ENCODE data around the gene GGTA1. TPM values are rescaled to one million over a fixed set of nuclear protein-coding genes. Genes with fewer than 3 reads are reported as not detected.
"Not testable (repeated sequence)": the region's sequence is repeated elsewhere in the genome, so short reads cannot be mapped to it uniquely, and the experiment has no call there.

GGTA1 gene
- total and polyA plus RNA-seq, 4 donors = 4.5 to 12.0 (median 6.2) TPM

GRCh38 chr9:121437891-121438290 lies 61.8 kb downstream of the GGTA1 start:
- Histone ChIP-seq H3K27me3 (ENCODE audit: control insufficient read depth, insufficient read depth, low read length) (no peaks in the 10 kb centered on the region), H3K4me3 (ENCODE audit: low read depth, low read length) (no peak overlapping the region), H3K27ac (ENCODE audit: low read depth, low read length) (no peak overlapping the region), H3K9me3 (ENCODE audit: control insufficient read depth, insufficient read depth, low read length) (no peaks in the 10 kb centered on the region), H3K36me3 (ENCODE audit: control insufficient read depth, insufficient read depth, low read length) (no peaks in the 10 kb centered on the region), H3K4me1 (ENCODE audit: control insufficient read depth, insufficient read depth, low read length) (no peaks in the 10 kb centered on the region)
- WGBS (ENCODE audit: insufficient coverage) = no CpG with 5 or more reads among the region's 3 CpGs
- no peak for DNase-seq (ENCODE audit: low read depth in 4 of 6, low spot score in 6 of 6)

DNA sequence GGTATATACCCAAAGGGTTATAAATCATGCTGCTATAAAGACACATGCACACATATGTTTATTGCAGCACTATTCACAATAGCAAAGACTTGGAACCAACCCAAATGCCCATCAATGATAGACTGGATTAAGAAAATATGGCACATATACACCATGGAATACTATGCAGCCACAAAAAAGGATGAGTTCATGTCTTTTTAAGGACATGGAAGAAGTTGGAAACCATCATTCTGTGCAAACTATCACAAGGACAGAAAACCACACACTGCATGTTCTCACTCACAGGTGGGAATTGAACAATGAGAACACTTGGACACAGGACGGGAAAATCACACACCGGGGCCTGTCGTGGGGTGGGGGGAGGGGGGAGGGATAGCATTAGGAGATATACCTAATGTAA lies 62.6 kb downstream of the GGTA1 start:
- WGBS (ENCODE audit: insufficient coverage) = no CpG with 5 or more reads among the region's 3 CpGs
- H3K27ac ChIP-seq (ENCODE audit: low read depth, low read length); DNase-seq (ENCODE audit: low read depth in 4 of 6, low spot score in 6 of 6); H3K36me3 ChIP-seq (ENCODE audit: control insufficient read depth, insufficient read depth, low read length); H3K4me1 ChIP-seq (ENCODE audit: control insufficient read depth, insufficient read depth, low read length); H3K4me3 ChIP-seq (ENCODE audit: low read depth, low read length); H3K9me3 ChIP-seq (ENCODE audit: control insufficient read depth, insufficient read depth, low read length); H3K27me3 ChIP-seq (ENCODE audit: control insufficient read depth, insufficient read depth, low read length): not testable (repeated sequence)

GRCh38 chr9:121434969-121435368 lies 64.7 kb downstream of the GGTA1 start:
- H3K36me3 ChIP-seq (ENCODE audit: control insufficient read depth, insufficient read depth, low read length) = no peaks in the 10 kb centered on the region
- H3K9me3 ChIP-seq (ENCODE audit: control insufficient read depth, insufficient read depth, low read length) = no peaks in the 10 kb centered on the region
- no peaks in the 10 kb centered on the region for H3K27me3 ChIP-seq (ENCODE audit: control insufficient read depth, insufficient read depth, low read length)
- H3K4me1 ChIP-seq (ENCODE audit: control insufficient read depth, insufficient read depth, low read length) = no peaks in the 10 kb centered on the region
- DNase-seq (ENCODE audit: low read depth in 4 of 6, low spot score in 6 of 6) = no peak
- no peak overlapping the region for H3K27ac ChIP-seq (ENCODE audit: low read depth, low read length)
- H3K4me3 ChIP-seq (ENCODE audit: low read depth, low read length) = no peak overlapping the region

DNA sequence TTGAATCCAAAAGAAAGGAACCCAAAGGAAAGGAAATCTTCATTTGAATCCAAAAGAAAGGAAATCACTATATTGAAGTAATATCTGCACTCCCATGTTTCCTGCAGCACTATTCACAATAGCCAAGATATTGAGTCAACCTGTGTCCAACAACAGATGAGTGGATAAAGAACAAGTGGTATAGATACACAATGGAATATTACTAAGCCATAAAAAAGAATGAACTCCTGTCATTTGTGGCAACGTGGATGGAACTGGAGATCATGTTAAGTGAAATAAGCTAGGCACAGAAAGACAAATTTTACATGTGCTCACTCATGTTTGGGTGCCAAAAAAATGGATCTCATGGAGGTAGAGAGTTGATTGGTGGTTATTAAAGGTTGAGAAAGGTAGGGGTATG lies 71.7 kb downstream of the GGTA1 start:
- Histone ChIP-seq H3K9me3 (ENCODE audit: control insufficient read depth, insufficient read depth, low read length) (no peaks in the 10 kb centered on the region), H3K27ac (ENCODE audit: low read depth, low read length) (no peak overlapping the region), H3K36me3 (ENCODE audit: control insufficient read depth, insufficient read depth, low read length) (no peaks in the 10 kb centered on the region), H3K4me3 (ENCODE audit: low read depth, low read length) (no peak overlapping the region), H3K27me3 (ENCODE audit: control insufficient read depth, insufficient read depth, low read length) (no peaks in the 10 kb centered on the region), H3K4me1 (ENCODE audit: control insufficient read depth, insufficient read depth, low read length) (no peaks in the 10 kb centered on the region)
- no peak for DNase-seq (ENCODE audit: low read depth in 4 of 6, low spot score in 6 of 6)
- WGBS (ENCODE audit: insufficient coverage) = 86% methylated on average over 1 of the region's 1 CpG

DNA sequence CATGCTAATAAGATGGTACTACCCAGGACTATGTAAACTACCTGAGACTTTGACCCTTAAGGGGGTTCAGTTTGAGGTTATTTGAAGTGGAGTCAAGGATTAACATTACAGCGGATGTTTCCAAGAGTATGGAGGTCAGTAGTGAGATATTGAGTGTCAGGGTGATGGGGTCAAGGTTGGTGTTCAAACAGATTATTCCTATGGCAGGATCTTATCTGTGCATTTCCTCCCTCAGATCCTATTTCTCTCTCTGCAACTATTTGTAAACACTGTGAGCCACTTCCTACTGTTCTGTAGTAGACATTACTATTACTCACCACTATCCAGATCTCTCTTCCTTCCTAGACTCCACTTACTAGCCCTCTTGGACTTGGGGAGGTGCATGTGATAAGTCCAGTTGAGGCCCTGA lies 75.6 kb downstream of the GGTA1 start:
- H3K4me3 ChIP-seq (ENCODE audit: low read depth, low read length) = no peak overlapping the region
- no peaks in the 10 kb centered on the region for H3K27me3 ChIP-seq (ENCODE audit: control insufficient read depth, insufficient read depth, low read length)
- no CpG with 5 or more reads among the region's 1 CpG for WGBS (ENCODE audit: insufficient coverage)
- H3K4me1 ChIP-seq (ENCODE audit: control insufficient read depth, insufficient read depth, low read length) = no peaks in the 10 kb centered on the region
- H3K9me3 ChIP-seq (ENCODE audit: control insufficient read depth, insufficient read depth, low read length) = no peaks in the 10 kb centered on the region
- DNase-seq (ENCODE audit: low read depth in 4 of 6, low spot score in 6 of 6) = no peak
- no peak overlapping the region for H3K27ac ChIP-seq (ENCODE audit: low read depth, low read length)
- no peaks in the 10 kb centered on the region for H3K36me3 ChIP-seq (ENCODE audit: control insufficient read depth, insufficient read depth, low read length)

- DNase-seq (ENCODE audit: low read depth in 4 of 6, low spot score in 6 of 6) = no peak
- Histone ChIP-seq H3K9me3 (ENCODE audit: control insufficient read depth, insufficient read depth, low read length) (no peaks in the 10 kb centered on the region), H3K4me3 (ENCODE audit: low read depth, low read length) (no peak overlapping the region), H3K27me3 (ENCODE audit: control insufficient read depth, insufficient read depth, low read length) (no peaks in the 10 kb centered on the region), H3K27ac (ENCODE audit: low read depth, low read length) (no peak overlapping the region), H3K4me1 (ENCODE audit: control insufficient read depth, insufficient read depth, low read length) (no peaks in the 10 kb centered on the region), H3K36me3 (ENCODE audit: control insufficient read depth, insufficient read depth, low read length) (no peaks in the 10 kb centered on the region)
- WGBS (ENCODE audit: insufficient coverage) = 67% methylated on average over 1 of the region's 3 CpGs
Observed at GRCh38 chr9:121411993-121412392, 87.7 kb downstream of the GGTA1 start.

- Histone ChIP-seq H3K4me3 (ENCODE audit: low read depth, low read length) (no peak overlapping the region), H3K4me1 (ENCODE audit: control insufficient read depth, insufficient read depth, low read length) (no peaks in the 10 kb centered on the region), H3K27ac (ENCODE audit: low read depth, low read length) (no peak overlapping the region), H3K9me3 (ENCODE audit: control insufficient read depth, insufficient read depth, low read length) (no peaks in the 10 kb centered on the region), H3K36me3 (ENCODE audit: control insufficient read depth, insufficient read depth, low read length) (no peaks in the 10 kb centered on the region), H3K27me3 (ENCODE audit: control insufficient read depth, insufficient read depth, low read length) (no peaks in the 10 kb centered on the region)
- DNase-seq (ENCODE audit: low read depth in 4 of 6, low spot score in 6 of 6) = no peak
- no CpG with 5 or more reads among the region's 1 CpG for WGBS (ENCODE audit: insufficient coverage)
Observed at GRCh38 chr9:121405899-121406298, 93.7 kb downstream of the GGTA1 start.

Other genes with a start within 250 kb of the GGTA1 start
- gene GSN, start 231.7 kb downstream of the GGTA1 start, total RNA-seq = 100 to 1,000 TPM; 238 to 342 TPM
- gene GSN, start 231.7 kb downstream of the GGTA1 start, polyA plus RNA-seq (ENCODE audit: insufficient read length in 2 of 2) = 100 to 1,000 TPM in 1 of 2 donors, 10 to 100 TPM in 1; 91.7 to 144 TPM
- 100 to 1,000 TPM in 1 of 2 donors, 10 to 100 TPM in 1; 86.1 to 106 TPM for gene STOM, start 129.6 kb downstream of the GGTA1 start, total RNA-seq
- gene STOM, start 129.6 kb downstream of the GGTA1 start, polyA plus RNA-seq (ENCODE audit: insufficient read length in 2 of 2) = 10 to 100 TPM; 40.5 to 41.8 TPM
- 10 to 100 TPM; 16.6 to 27.1 TPM for gene DAB2IP, start 151.8 kb upstream of the GGTA1 start, total RNA-seq
- 10 to 100 TPM; 53.5 to 58.9 TPM for gene DAB2IP, start 151.8 kb upstream of the GGTA1 start, polyA plus RNA-seq (ENCODE audit: insufficient read length in 2 of 2)